ENCODE data around the gene ERCC2.

GRCh38 chr19:45364696-45365095 is 5.7 kb downstream of the ERCC2 start:
- TF ChIP-seq CTCF (IDR thresholded peaks at IDR 0.05): no peak
- no peak for TF ChIP-seq EP300 (IDR thresholded peaks at IDR 0.05)
- no peak for TF ChIP-seq POLR2A (IDR thresholded peaks at IDR 0.05)
- no peak for TF ChIP-seq POLR2AphosphoS5 (IDR thresholded peaks at IDR 0.05)

All from upper lobe of left lung (tissue), 4 donors.